UCSD-AML1 (cell line): ENCODE measurements around the gene RFC4.
"Not testable (repeated sequence)": the region's sequence is repeated elsewhere in the genome, so short reads cannot be mapped to it uniquely, and the experiment has no call there.

Source experiments
- DNase-seq: peaks from one replicate; lab custom pipeline; 2025; ENCODE audit not compliant: unreplicated experiment; lab: John Stamatoyannopoulos, UW

The RFC4 gene

GRCh38 chr3:186825294-186825821 is 19.1 kb upstream of the RFC4 start:
- DNase-seq: no peak

- no peak for DNase-seq
Observed at GRCh38 chr3:186824430-186825139, 18.3 kb upstream of the RFC4 start.

- DNase-seq: no peak
Observed at GRCh38 chr3:186823386-186823785, 17.1 kb upstream of the RFC4 start.

- DNase-seq: not testable (repeated sequence)
Observed at GRCh38 chr3:186822388-186822759, 16.1 kb upstream of the RFC4 start.

GRCh38 chr3:186821429-186822387 is 15.4 kb upstream of the RFC4 start:
- no peak for DNase-seq

GRCh38 chr3:186818956-186819355 is 12.7 kb upstream of the RFC4 start:
- no peak for DNase-seq

GRCh38 chr3:186818516-186818915 is 12.2 kb upstream of the RFC4 start:
- DNase-seq: no peak

GRCh38 chr3:186815435-186815834 is 9.2 kb upstream of the RFC4 start:
- no peak for DNase-seq

GRCh38 chr3:186814100-186814499 is 7.8 kb upstream of the RFC4 start:
- no peak for DNase-seq

- DNase-seq: not testable (repeated sequence)
Observed at GRCh38 chr3:186811313-186811712, 5.0 kb upstream of the RFC4 start.

- no peak for DNase-seq
Observed at GRCh38 chr3:186810336-186810996, 4.2 kb upstream of the RFC4 start.

- no peak for DNase-seq
Observed at GRCh38 chr3:186807231-186807630, 949 bp upstream of the RFC4 start.

GRCh38 chr3:186803447-186803846 is 2.8 kb downstream of the RFC4 start:
- not testable (repeated sequence) for DNase-seq

- no peak for DNase-seq
Observed at GRCh38 chr3:186802701-186803100, 3.6 kb downstream of the RFC4 start.

GRCh38 chr3:186800285-186800684 is 6.0 kb downstream of the RFC4 start:
- no peak for DNase-seq

- DNase-seq: no peak
Observed at GRCh38 chr3:186798239-186798874, 7.9 kb downstream of the RFC4 start.

- no peak for DNase-seq
Observed at GRCh38 chr3:186790261-186790981, 15.9 kb downstream of the RFC4 start.

- no peak for DNase-seq
Observed at GRCh38 chr3:186789554-186790260, 16.6 kb downstream of the RFC4 start.

GRCh38 chr3:186788482-186789370 is 17.6 kb downstream of the RFC4 start:
- DNase-seq: no peak
